HepG2 (cell line): ENCODE data around the gene SPTBN4. TPM values are rescaled to one million over a fixed set of nuclear protein-coding genes. Genes with fewer than 3 reads are reported as not detected.

Experiments used
- ATAC-seq: fragments of 200-7000 bp; cut with Tn5 transposase; 3 replicates; pipeline ENCODE4 v1.9.1; 2020; ENCODE audit warnings: mild to moderate bottlenecking, moderate library complexity
- BruUV-seq: library from RNA; stranded (reverse); fragments of 400-500 nt; replicated peaks from 2 replicates; lab custom pipeline; 2021; lab: Mats Ljungman, UMichigan
- CTCF ChIA-PET: fragments of 300-600 bp; formaldehyde crosslinking; extraction: SDS; loops from one replicate; lab custom pipeline; 2021; ENCODE audit warnings: low total read pairs, inconsistent platforms, low intra/inter-chr PET ratio; lab: Yijun Ruan, JAX
- POLR2A ChIA-PET: fragments of 350-600 bp; sonication (Branson Sonifier 250); formaldehyde crosslinking; loops from one replicate; lab custom pipeline; 2020; ENCODE audit warnings: antibody characterized with exemption, inconsistent platforms; lab: Yijun Ruan, JAX
- DNase-seq: peaks from one replicate; pipeline ENCODE4 v3.0.0-alpha.2; 2015; ENCODE audit warnings: low spot score
- FAIRE-seq: peaks from 3 replicates; lab custom pipeline; 2011; peaks lifted over from hg19 to GRCh38; lab: Jason Lieb, UNC
- H2AFZ ChIP-seq: one replicate; pipeline ENCODE4 v1.6.1; 2011; ENCODE audit warnings: low read length, inconsistent platforms
- H3K27ac ChIP-seq: fragments of 300-600 bp; 3 replicates; pipeline ENCODE4 v1.8.0; 2011; ENCODE audit warnings: mixed run types, mild to moderate bottlenecking, mixed read lengths, low read length, inconsistent platforms; ENCODE audit not compliant: insufficient read depth; ENCODE audit errors: extremely low read length
- H3K27me3 ChIP-seq, 2 experiments: fragments of 200-600 bp in 1 of 2; 2 replicates in 1 of 2; 3 replicates in 1 of 2; pipeline versions ENCODE4 v1.6.0 to v1.8.0; 2011; ENCODE audit warnings: low read length in 2 of 2, mild to moderate bottlenecking in 2 of 2, moderate library complexity in 2 of 2, inconsistent platforms in 1 of 2; ENCODE audit not compliant: insufficient read depth in 2 of 2, control insufficient read depth in 1 of 2
- H3K36me3 ChIP-seq, 2 experiments: fragments of 200-600 bp in 1 of 2; replicated peaks in 1 of 2; 2 replicates in 1 of 2; 3 replicates in 1 of 2; pipeline versions ENCODE4 v1.5.1 to v1.8.0; 2011; ENCODE audit warnings: low read length in 2 of 2, inconsistent platforms in 1 of 2; ENCODE audit not compliant: insufficient read depth in 2 of 2, control insufficient read depth in 1 of 2
- H3K4me1 ChIP-seq: 2 replicates; pipeline ENCODE4 v1.5.1; 2012; ENCODE audit warnings: low read length, inconsistent platforms; ENCODE audit not compliant: insufficient read depth
- H3K4me2 ChIP-seq: 2 replicates; pipeline ENCODE4 v1.6.0; 2011; ENCODE audit warnings: low read depth, low read length, inconsistent platforms
- H3K4me3 ChIP-seq, 3 experiments: fragments of 200-600 bp in 1 of 3; sonication (generic), shearing (Covaris generic) in 1 of 3; replicated peaks in 1 of 3; 2 replicates each; pipeline ENCODE4 v1.5.1; 2011 to 2016; ENCODE audit warnings: low read length in 3 of 3, inconsistent platforms in 2 of 3, low read depth in 2 of 3, mild to moderate bottlenecking in 2 of 3, control low read depth in 1 of 3, mixed read lengths in 1 of 3; ENCODE audit not compliant: insufficient read depth in 1 of 3
- H3K79me2 ChIP-seq: one replicate; pipeline ENCODE4 v1.6.1; 2011; ENCODE audit warnings: low read length, inconsistent platforms; ENCODE audit not compliant: insufficient read depth
- H3K9ac ChIP-seq: 2 replicates; pipeline ENCODE4 v1.6.0; 2011; ENCODE audit warnings: mild to moderate bottlenecking, low read depth, low read length, inconsistent platforms; ENCODE audit not compliant: insufficient read depth
- H3K9me3 ChIP-seq: 2 replicates; pipeline ENCODE4 v1.5.1; 2012; ENCODE audit warnings: mild to moderate bottlenecking, low read length
- H4K20me1 ChIP-seq: 2 replicates; pipeline ENCODE4 v1.6.0; 2011; ENCODE audit warnings: inconsistent platforms, mild to moderate bottlenecking, low read length, moderate library complexity; ENCODE audit not compliant: insufficient read depth
- CENPT ChIP-seq: sonication (generic); formaldehyde crosslinking; IDR thresholded peaks from 2 replicates; pipeline ENCODE4 v1.8.0; 2022; ENCODE audit warnings: low read depth, mild to moderate bottlenecking, moderate library complexity, missing genetic modification reagents
- MIXL1 ChIP-seq: IDR thresholded peaks from 2 replicates; pipeline ENCODE4 v1.6.1; 2016
- NFE2 ChIP-seq: sonication (generic); formaldehyde crosslinking; IDR thresholded peaks from 2 replicates; pipeline ENCODE4 v1.4.0; 2020; ENCODE audit warnings: missing genetic modification reagents
- NR3C1 ChIP-seq: sonication (generic); formaldehyde crosslinking; IDR thresholded peaks from 2 replicates; pipeline ENCODE4 v1.4.0; 2020; ENCODE audit warnings: missing genetic modification reagents
- RXRA ChIP-seq: sonication (generic); formaldehyde crosslinking; IDR thresholded peaks from 2 replicates; pipeline ENCODE4 v1.5.1; 2020; ENCODE audit warnings: missing genetic modification reagents
- SAFB2 ChIP-seq: sonication (generic); formaldehyde crosslinking; IDR thresholded peaks from 2 replicates; pipeline ENCODE4 v1.5.1; 2020; ENCODE audit warnings: missing genetic modification reagents, low read depth, mild to moderate bottlenecking, borderline replicate concordance
- SNAPC2 ChIP-seq: sonication (generic); formaldehyde crosslinking; IDR thresholded peaks from 2 replicates; pipeline ENCODE4 v1.8.1; 2022; ENCODE audit warnings: mild to moderate bottlenecking, missing genetic modification reagents
- ZNF296 ChIP-seq: sonication (generic); formaldehyde crosslinking; conservative IDR thresholded peaks from 2 replicates; pipeline ENCODE4 v1.5.0; 2020; ENCODE audit warnings: mild to moderate bottlenecking, missing genetic modification reagents
- ZNF615 ChIP-seq: sonication (generic); formaldehyde crosslinking; IDR thresholded peaks from 2 replicates; pipeline ENCODE4 v1.5.0; 2020; ENCODE audit warnings: mild to moderate bottlenecking, missing genetic modification reagents, borderline replicate concordance
- WGBS: methylation state at CpG from one replicate; pipeline ENCODE4 v1.1.6; 2017; ENCODE audit warnings: low lambda C conversion rate; 5-methylcytosine and 5-hydroxymethylcytosine counted together
- in situ Hi-C: cut with HindIII; loops from 2 replicates; pipeline ENCODE4 v1.10.0; 2017; ENCODE audit warnings: low pct_unique_long_range_greater_than_20kb; ENCODE audit not compliant: extremely low pct_ligation_motif_present
- intact Hi-C: fragments of 100-400 bp; cut with micrococcal nuclease; formaldehyde crosslinking; loops from one replicate; pipeline ENCODE4 v1.10.0; 2022; ENCODE audit not compliant: unreplicated experiment
- polyA plus RNA-seq, 8 experiments: library from polyadenylated mRNA; depleted of rRNA in 3 of 8; stranded (reverse) in 7 of 8; unstranded in 1 of 8; fragments of >200 nt; fragmentation: Illumina TruSeq in 4 of 8; extraction: Trizol in 4 of 8; gene quantifications; 2 replicates each; pipeline versions ENCODE4 v1.2.1 to v1.2.3, GENCODE V29; 2011 to 2016; ENCODE audit warnings: low read depth in 4 of 8, missing spikeins in 1 of 8, mixed read lengths in 1 of 8; ENCODE audit not compliant: insufficient read depth in 1 of 8
- total RNA-seq, 5 experiments: library from RNA; depleted of rRNA; stranded (reverse); fragments of >200 nt; fragmentation: Illumina TruSeq; extraction: Trizol; gene quantifications; 2 replicates each; pipeline ENCODE4 v1.2.3, GENCODE V29; 2016; ENCODE audit warnings: low read depth in 1 of 5
- TF ChIP-seq, protein P1 (sequence below): sonication (generic); formaldehyde crosslinking; conservative IDR thresholded peaks from 2 replicates; pipeline ENCODE4 v1.8.0; 2022; ENCODE audit warnings: missing genetic modification reagents
- TF ChIP-seq, protein P2 (sequence below): conservative IDR thresholded peaks from 2 replicates; pipeline ENCODE4 v1.6.1; 2018; ENCODE audit warnings: missing genetic modification reagents
- TF ChIP-seq, protein P3 (sequence below): sonication (generic); formaldehyde crosslinking; IDR thresholded peaks from 2 replicates; pipeline ENCODE4 v1.5.0; 2020; ENCODE audit warnings: mild to moderate bottlenecking, missing genetic modification reagents

Gene SPTBN4
- total and polyA plus RNA-seq, 2 of the 13 experiments (the other 11 are each of a cell fraction or from before 2014, with no cell fraction given) = 0.11 TPM

DNA sequence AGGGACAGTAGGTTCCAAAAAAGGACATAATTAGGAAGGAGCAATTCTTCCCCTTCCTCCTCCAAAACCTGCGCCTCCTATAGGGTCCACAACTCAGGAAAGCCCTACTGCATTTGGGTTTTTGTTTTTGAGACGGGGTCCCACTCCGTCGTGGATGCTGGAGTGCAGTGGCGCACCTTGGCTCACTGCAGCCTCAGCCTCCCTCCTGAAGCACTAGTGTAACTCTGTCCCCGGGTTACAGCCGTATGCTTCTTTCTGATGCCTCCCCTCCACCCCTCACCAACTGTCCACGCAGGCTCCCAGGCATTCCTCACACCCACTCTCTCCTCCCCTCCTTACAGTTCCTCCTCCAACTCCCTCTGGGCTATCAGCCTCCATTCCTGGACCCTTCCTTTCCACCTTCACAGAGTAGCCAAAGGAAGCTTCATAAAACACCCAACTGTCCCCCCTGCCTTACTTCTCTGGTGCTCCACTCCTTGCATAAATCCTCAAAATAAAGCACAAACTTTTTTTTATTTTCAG, 20.5 kb upstream of the SPTBN4 start:
- POLR2A ChIA-PET = interaction anchor here (1.4 kb wide), 1 partner anchor 20 kb away, joined by 3 read pairs; the partner anchor contains the start of gene SERTAD1
- no peak for DNase-seq
- no peak for TF ChIP-seq NFE2 (CRISPR knock-in tag)
- no peak for TF ChIP-seq CENPT (CRISPR knock-in tag)
- no peak for TF ChIP-seq NR3C1
- no peak for TF ChIP-seq ZNF615
- TF ChIP-seq, protein P1, sequence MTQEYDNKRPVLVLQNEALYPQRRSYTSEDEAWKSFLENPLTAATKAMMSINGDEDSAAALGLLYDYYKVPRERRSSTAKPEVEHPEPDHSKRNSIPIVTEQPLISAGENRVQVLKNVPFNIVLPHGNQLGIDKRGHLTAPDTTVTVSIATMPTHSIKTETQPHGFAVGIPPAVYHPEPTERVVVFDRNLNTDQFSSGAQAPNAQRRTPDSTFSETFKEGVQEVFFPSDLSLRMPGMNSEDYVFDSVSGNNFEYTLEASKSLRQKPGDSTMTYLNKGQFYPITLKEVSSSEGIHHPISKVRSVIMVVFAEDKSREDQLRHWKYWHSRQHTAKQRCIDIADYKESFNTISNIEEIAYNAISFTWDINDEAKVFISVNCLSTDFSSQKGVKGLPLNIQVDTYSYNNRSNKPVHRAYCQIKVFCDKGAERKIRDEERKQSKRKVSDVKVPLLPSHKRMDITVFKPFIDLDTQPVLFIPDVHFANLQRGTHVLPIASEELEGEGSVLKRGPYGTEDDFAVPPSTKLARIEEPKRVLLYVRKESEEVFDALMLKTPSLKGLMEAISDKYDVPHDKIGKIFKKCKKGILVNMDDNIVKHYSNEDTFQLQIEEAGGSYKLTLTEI (CRISPR knock-in tag) = no peak
- TF ChIP-seq SNAPC2 (CRISPR knock-in tag) = no peak
- TF ChIP-seq, protein P2, sequence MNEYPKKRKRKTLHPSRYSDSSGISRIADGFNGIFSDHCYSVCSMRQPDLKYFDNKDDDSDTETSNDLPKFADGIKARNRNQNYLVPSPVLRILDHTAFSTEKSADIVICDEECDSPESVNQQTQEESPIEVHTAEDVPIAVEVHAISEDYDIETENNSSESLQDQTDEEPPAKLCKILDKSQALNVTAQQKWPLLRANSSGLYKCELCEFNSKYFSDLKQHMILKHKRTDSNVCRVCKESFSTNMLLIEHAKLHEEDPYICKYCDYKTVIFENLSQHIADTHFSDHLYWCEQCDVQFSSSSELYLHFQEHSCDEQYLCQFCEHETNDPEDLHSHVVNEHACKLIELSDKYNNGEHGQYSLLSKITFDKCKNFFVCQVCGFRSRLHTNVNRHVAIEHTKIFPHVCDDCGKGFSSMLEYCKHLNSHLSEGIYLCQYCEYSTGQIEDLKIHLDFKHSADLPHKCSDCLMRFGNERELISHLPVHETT (CRISPR knock-in tag) = no peak
- no peak for TF ChIP-seq RXRA (CRISPR knock-in tag)
- no peak for TF ChIP-seq ZNF296 (CRISPR knock-in tag)
- TF ChIP-seq, protein P3, sequence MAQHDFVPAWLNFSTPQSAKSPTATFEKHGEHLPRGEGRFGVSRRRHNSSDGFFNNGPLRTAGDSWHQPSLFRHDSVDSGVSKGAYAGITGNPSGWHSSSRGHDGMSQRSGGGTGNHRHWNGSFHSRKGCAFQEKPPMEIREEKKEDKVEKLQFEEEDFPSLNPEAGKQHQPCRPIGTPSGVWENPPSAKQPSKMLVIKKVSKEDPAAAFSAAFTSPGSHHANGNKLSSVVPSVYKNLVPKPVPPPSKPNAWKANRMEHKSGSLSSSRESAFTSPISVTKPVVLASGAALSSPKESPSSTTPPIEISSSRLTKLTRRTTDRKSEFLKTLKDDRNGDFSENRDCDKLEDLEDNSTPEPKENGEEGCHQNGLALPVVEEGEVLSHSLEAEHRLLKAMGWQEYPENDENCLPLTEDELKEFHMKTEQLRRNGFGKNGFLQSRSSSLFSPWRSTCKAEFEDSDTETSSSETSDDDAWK (CRISPR knock-in tag) = no peak
- no peak for TF ChIP-seq SAFB2
- no peak for TF ChIP-seq MIXL1 (CRISPR knock-in tag)
- H3K27me3 ChIP-seq = peaks cover 0 to 5% of the 10 kb centered on the region in 2 experiments; a peak in 1 of 5 replicates
- H3K9me3 ChIP-seq = no peaks in the 10 kb centered on the region
- no peak overlapping the region for H3K9ac ChIP-seq
- H4K20me1 ChIP-seq = peaks cover 13% of the 10 kb centered on the region
- H3K4me1 ChIP-seq = peaks cover 12% of the 10 kb centered on the region
- H2AFZ ChIP-seq = no peak overlapping the region
- in situ Hi-C loops = no loop called here
- intact Hi-C loops = no loop called here
- FAIRE-seq = no peak
- H3K27ac ChIP-seq = no peak overlapping the region
- no peak overlapping the region for H3K4me3 ChIP-seq
- CTCF ChIA-PET = no interaction called here
- H3K79me2 ChIP-seq = peaks cover 24% of the 10 kb centered on the region
- peaks cover 6 to 12% of the 10 kb centered on the region in 2 experiments; a peak in 4 of 5 replicates for H3K36me3 ChIP-seq
- WGBS = 92% methylated on average over 8 of the region's 8 CpGs
- no peak for ATAC-seq
- no TSS peak for BruUV-seq
- H3K4me2 ChIP-seq = no peak overlapping the region
